GM21786 (cell line): ENCODE measurements around the gene ZRANB3.
"Not testable (repeated sequence)": the region's sequence is repeated elsewhere in the genome, so short reads cannot be mapped to it uniquely, and the experiment has no call there.

Experiments
- ATAC-seq: cut with Tn5 transposase; IDR thresholded peaks from one replicate; pipeline ENCODE4 v1.9.1; 2021; ENCODE audit not compliant: unreplicated experiment

ZRANB3 gene

GRCh38 chr2:135335256-135335655 is 195.8 kb downstream of the ZRANB3 start:
- ATAC-seq, result no peak

DNA sequence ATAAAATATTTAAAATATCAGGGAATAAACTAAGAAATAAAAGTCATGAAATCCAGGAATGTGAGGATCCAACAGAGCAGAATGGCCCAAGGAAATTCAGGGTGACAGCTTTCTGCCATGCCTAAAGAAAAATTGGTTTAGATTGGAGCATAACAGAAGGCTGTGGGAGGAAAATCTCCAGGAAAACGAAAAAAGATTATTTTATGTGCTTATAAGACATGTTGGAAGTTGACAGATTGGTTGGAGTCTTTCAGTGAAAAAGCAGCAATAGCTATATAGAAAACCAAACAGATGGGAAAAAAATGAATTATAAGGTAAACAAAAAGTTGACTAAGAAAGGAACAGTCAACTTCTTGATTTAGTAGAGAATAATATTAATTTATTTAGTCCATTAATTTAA is 203.9 kb downstream of the ZRANB3 start:
- ATAC-seq, result no peak

- no peak for ATAC-seq
These were observed 210.3 kb downstream of the ZRANB3 start for GRCh38 chr2:135320465-135321355.

DNA sequence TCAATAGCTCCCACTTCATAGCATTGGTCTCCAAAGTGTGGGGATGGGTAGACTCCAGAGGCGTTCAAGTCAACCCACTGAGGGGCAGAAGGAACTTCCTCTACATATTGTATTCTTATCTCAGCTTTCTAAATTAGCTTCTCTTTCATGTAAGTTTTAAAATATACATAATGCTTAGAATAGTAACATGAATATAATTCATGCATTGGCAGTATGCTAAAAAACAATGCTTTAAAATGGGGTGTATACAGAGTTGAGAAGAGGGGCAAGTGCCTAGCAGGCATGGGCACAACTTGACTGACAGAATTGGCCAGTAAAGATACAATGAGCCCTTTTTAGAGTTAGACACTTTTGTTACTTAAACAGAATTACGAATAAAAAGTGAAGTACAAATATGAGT is 212.2 kb downstream of the ZRANB3 start:
- ATAC-seq, result no peak

DNA sequence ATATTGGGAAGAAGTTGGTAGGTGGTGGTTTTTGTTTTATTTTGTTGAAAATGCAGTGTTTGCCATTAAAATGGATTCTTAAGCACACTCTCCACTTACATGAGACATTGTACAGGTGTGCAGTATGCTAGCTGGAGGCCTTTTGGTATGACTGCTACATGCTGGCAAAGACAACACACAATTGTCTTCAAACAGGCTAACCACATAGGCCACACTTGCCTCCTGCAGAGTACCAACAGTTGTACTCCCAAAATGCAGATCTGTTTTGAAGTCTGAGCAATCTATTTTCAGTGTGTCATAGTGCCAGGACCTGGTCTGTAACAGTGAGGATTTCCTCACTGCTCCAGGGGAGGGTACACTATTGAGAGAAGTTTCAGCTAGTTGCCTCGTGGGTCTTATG is 213.6 kb downstream of the ZRANB3 start:
- no peak for ATAC-seq

DNA sequence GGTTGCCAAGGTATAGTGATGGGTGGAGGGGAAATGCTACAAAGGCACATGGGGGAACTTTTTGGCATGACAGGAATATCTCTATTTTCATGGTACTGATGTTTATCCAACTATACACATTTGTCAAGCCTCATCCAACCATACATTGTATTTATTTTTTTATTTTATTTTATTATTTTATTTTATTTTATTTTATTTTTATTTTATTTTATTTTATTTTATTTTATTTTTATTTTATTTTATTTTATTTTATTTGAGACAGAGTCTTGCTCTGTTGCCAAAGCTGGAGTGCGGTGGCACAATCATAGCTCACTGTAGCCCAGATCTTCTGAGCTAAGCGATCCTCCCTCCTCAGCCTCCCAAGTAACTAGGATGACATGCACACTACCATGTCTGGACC is 219.1 kb downstream of the ZRANB3 start:
- no peak for ATAC-seq

DNA sequence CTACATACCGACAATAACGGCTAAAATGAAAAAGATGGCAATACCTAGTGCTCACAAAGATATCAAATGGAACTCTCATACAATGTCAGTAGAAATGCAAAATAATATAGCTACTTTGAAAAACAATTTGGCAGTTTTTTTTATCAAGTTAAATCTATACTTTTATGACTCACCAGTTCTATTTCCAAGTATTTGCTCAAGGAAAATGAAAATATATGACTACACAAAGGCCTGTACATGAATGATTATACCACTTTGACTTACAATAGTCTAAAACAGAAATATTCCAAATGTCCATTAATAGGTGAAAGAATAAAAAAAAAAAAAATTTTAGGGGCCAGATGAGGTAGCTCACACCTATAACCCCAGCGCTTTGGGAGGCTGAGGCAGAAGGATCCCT is 219.8 kb downstream of the ZRANB3 start:
- ATAC-seq, result no peak

DNA sequence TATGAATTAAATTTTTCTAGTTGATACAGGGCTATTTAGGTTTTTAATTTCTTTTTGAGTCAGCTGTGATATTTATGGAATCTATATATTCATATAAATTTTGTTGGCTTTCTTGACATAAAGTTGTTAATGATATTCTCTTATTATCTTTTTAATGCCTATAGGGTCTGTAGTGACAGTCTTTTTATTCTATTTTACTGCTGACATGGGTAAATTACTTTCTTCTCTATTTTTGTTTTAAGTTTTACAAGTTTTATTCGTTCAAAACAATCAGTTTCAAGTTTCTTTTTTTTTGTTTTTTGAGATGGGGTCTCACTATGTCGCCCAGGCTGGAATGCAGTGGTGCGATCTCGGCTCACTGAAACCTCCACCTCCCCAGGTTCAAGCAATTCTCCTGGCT is 226.3 kb downstream of the ZRANB3 start:
- no peak for ATAC-seq

- ATAC-seq, result no peak
These were observed 231.3 kb downstream of the ZRANB3 start for GRCh38 chr2:135299658-135300244.

- ATAC-seq, result no peak
These were observed 231.9 kb downstream of the ZRANB3 start for GRCh38 chr2:135299165-135299564.

- ATAC-seq, result not testable (repeated sequence)
These were observed 243.9 kb downstream of the ZRANB3 start for GRCh38 chr2:135287121-135287520.

DNA sequence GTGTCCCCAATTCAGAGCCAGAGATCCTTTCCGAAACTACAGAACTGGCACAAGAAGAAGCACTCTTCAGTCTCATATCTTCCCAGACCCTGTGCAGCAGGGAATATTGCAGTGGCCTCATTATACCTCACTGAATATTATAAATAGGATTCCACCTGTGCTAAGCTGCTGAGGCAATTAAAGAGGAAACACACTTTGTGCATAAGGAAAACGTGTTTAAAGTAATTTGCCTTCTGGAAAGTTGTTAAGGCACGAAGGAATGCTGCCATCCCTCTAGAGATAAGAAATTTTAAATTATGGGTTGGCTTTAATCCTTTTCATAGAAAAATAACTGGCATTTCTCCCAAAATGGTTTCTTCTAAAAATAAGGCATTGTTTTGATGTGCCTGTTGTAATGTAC is 245.6 kb downstream of the ZRANB3 start:
- no peak for ATAC-seq

DNA sequence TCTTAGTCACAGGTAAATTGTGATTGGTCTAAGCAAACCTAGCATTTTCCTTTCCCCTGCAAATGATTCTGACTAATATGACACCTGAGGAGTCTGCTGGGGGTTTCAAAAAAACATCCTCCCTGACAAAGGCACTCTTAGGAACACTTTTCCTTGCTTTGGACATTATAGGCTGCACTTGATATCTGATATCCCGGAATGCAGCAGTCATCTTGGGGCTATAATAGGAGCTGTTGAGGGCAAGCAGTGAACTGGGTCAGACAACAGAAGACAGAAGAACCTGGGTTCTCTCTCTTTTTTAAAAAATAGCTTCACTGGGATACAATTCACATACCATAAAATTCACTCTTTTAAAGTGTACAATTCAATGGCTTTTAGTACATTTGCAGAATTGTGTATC is 249.6 kb downstream of the ZRANB3 start:
- ATAC-seq, result no peak

GRCh38 chr2:135279209-135279608 is 251.8 kb downstream of the ZRANB3 start:
- ATAC-seq, result no peak

DNA sequence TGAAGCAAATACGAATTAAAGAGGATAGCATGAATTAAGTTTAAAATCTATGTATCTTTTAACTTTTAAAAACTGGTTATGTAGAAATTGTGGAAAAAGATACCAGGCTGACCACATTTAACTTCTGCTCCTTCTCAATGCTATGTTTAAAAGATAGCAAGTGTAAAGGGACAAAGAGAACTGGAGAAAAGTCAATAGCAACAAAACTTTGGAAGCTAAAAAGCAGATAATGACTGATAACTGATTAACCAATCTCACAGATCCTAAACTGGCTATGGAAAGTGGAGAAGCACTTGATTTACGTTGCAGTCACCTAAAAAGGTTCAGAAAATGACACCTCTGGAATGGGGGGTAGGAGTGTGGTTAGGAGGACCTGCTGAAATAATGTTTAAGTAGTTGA is 254.5 kb downstream of the ZRANB3 start:
- no peak for ATAC-seq

- no peak for ATAC-seq
These were observed 260.0 kb downstream of the ZRANB3 start for GRCh38 chr2:135271006-135271405.

DNA sequence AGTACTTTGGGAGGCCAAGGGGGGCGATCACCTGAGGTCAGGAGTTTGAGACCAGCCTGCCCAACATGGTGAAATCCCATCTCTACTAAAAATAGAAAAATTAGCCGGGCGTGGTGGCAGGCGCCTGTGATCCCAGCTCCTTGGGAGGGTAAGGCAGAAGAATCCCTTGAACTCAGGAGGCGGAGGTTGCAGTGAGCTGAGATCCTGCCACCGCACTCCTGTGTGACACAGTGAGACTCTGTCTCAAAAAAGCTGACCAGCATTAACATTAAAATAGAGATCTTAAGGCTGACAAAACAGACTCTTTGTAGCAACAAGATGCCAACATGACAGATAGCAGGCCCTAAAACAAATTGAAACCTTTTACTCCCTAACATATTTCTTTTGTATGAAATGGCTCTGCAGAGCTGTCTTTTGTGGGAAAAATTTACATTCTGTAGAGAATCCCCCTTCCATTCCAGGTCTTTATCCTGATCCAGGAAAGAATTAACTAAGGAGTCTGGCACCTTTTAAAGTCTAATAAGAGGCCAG is 265.0 kb downstream of the ZRANB3 start:
- ATAC-seq, result no peak

DNA sequence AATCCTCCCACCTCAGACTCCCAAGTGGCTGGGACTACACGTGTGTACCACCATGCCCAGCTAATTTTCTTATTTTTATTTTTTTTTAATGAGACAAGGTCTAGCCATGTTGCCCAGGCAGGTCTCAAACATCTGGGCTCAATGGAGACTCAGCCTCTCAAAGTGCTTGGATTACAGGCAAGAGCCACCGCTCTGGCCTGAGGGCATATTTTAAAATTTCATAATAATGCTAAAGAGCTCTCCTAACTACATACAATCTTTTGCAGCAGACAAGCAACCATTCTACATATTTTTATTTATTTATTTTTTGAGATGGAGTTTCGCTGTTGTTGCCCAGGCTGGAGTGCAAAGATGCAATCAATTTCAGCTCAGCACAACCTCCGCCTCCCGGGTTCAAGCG is 271.9 kb downstream of the ZRANB3 start:
- ATAC-seq, result no peak

DNA sequence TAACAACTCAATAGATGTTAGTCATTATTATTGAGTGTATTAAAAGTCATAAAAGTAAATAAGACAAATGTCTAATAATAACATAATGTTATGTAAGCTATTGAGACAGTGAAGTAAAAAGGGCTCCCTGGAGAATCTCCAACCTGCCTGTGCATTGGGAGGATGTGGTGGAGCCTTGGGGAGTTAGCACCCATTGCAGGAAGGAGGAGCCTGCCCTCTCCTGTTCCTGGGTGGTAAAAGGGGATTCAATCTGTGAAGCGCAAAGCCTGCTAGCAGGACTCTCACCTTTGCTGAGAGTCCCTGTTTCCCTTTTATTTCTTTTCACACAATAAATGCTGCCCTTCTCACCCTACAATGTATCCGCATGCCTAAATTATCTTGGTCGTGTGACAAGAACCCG is 272.8 kb downstream of the ZRANB3 start:
- ATAC-seq, result no peak

DNA sequence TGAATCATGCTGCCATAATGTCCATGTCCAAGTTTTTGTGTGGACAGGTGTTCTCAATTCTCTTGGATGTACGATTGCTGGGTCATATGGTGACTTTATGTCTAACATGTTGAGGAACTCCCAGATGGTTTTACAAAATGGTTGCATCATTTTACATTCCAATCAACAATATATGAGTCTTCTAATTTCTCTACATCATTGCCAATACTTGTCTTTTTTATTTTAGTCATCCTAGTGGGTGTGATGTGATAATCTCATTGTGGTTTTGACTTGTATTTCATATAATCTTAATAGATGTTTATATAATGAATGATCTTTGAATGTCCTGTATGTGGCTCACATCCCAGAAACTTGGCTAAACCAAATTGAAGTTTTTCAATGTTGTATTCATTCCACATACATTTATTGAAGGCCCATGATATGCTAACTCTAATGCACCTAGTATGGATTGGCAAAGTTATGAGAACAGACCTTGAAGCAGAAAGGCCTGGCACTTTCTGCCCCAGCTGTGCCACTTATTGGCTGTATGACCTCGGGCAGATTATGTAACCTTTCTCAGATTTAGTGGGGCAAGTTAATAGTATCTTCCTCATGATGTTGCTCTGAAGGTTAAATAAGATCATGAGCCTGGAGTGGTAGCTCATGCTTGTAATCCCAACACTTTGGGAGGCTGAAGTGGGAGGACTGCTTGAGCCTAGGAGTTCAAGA is 273.5 kb downstream of the ZRANB3 start:
- ATAC-seq, result no peak

- ATAC-seq, result no peak
These were observed 274.3 kb downstream of the ZRANB3 start for GRCh38 chr2:135256531-135257260.
